Esophagus squamous epithelium (tissue), 5 donors: Measurements from ENCODE around the gene SLU7. TPM values are rescaled to one million over a fixed set of nuclear protein-coding genes. Genes with fewer than 3 reads are reported as not detected.

Source experiments
- DNase-seq: peaks from one replicate; lab custom pipeline; 2025; lab: John Stamatoyannopoulos, UW
- H3K27ac ChIP-seq, 4 donors: fragments of 200-600 bp; sonication (generic); one replicate each; pipeline ENCODE4 v1.5.1; 2016 to 2019; ENCODE audit warnings: mild to moderate bottlenecking in 1 of 4
- H3K27me3 ChIP-seq, 4 donors: fragments of 200-600 bp; sonication (generic); 1 replicate in 3 of 4; 2 replicates in 1 of 4; pipeline versions ENCODE4 v1.5.1 to v1.6.0; 2017 to 2021; ENCODE audit warnings: antibody characterized with exemption in 1 of 4
- H3K36me3 ChIP-seq, 3 donors: fragments of 200-600 bp; sonication (generic); one replicate each; pipeline ENCODE4 v1.5.1; 2016 to 2019
- H3K4me1 ChIP-seq, 3 donors: fragments of 200-600 bp; sonication (generic); one replicate each; pipeline ENCODE4 v1.5.1; 2017 to 2019
- H3K4me3 ChIP-seq, 4 donors: fragments of 200-600 bp; sonication (generic); 1 replicate in 3 of 4; 2 replicates in 1 of 4; pipeline ENCODE4 v1.5.1; 2016 to 2019; ENCODE audit warnings: mild to moderate bottlenecking in 2 of 4, moderate library complexity in 1 of 4
- H3K9me3 ChIP-seq, 3 donors: fragments of 200-600 bp; sonication (generic); one replicate each; pipeline ENCODE4 v1.5.1; 2016 to 2019
- CTCF ChIP-seq, 6 experiments: fragments of 450-650 bp in 4 of 6; fragments of 200-600 bp in 2 of 6; sonication (generic) in 2 of 6; IDR thresholded peaks; one replicate each; pipeline ENCODE4 v1.5.1; 2016 to 2019; ENCODE audit warnings: antibody characterized with exemption in 6 of 6, mild to moderate bottlenecking in 4 of 6, moderate library complexity in 4 of 6
- POLR2A ChIP-seq, 4 donors: fragments of 450-650 bp; IDR thresholded peaks; one replicate each; pipeline ENCODE4 v1.6.1; 2017; ENCODE audit warnings: antibody characterized with exemption in 4 of 4, mild to moderate bottlenecking in 4 of 4, moderate library complexity in 3 of 4
- WGBS, 2 donors: methylation state at CpG; one replicate each; pipeline ENCODE4 v1.1.5; 2018; 5-methylcytosine and 5-hydroxymethylcytosine counted together
- intact Hi-C: fragments of 100-400 bp; cut with DNase I; formaldehyde crosslinking; loops from one replicate; pipeline ENCODE4 v1.15.0; 2022
- total RNA-seq, 4 donors: library from RNA; depleted of rRNA; stranded (reverse); fragments of >200 nt; gene quantifications; one replicate each; pipeline ENCODE4 v1.1.0, GENCODE V29; 2016
- donor health status: DM: yes; HTN: yes; CAD: no.

SLU7 gene
- total RNA-seq, 4 donors from 2014 or later, result 31.9 to 70.2 (median 45.1) TPM

GRCh38 chr5:160461378-160461777 is 42.5 kb upstream of the SLU7 start:
- H3K4me3 ChIP-seq, result no peak overlapping the region
- TF ChIP-seq CTCF (IDR thresholded peaks at IDR 0.05) (no peak), POLR2A (IDR thresholded peaks at IDR 0.05) (no peak)
- 81 to 90% methylated on average over 6 of the region's 6 CpGs for WGBS, 2 donors
- DNase-seq, result no peak
- H3K9me3 ChIP-seq, result no peaks in the 10 kb centered on the region
- H3K27ac ChIP-seq, result no peak overlapping the region
- peaks cover 0 to 4% (median 0%) of the 10 kb centered on the region in 3 donors for H3K4me1 ChIP-seq
- H3K27me3 ChIP-seq, result peaks cover 0 to 4% (median 0%) of the 10 kb centered on the region in 4 donors
- no peaks in the 10 kb centered on the region for H3K36me3 ChIP-seq
- intact Hi-C loops, result no loop called here

- H3K36me3 ChIP-seq, result no peaks in the 10 kb centered on the region
- no peak overlapping the region for H3K27ac ChIP-seq
- intact Hi-C loops, result no loop called here
- peaks cover 0 to 4% (median 0%) of the 10 kb centered on the region in 3 donors for H3K4me1 ChIP-seq
- 81 to 91% methylated on average over 4 of the region's 4 CpGs for WGBS, 2 donors
- no peak overlapping the region for H3K4me3 ChIP-seq
- DNase-seq, result no peak
- peaks cover 0 to 12% (median 0%) of the 10 kb centered on the region in 4 donors for H3K27me3 ChIP-seq
- no peaks in the 10 kb centered on the region for H3K9me3 ChIP-seq
- no peak for TF ChIP-seq POLR2A (IDR thresholded peaks at IDR 0.05)
- TF ChIP-seq CTCF (IDR thresholded peaks at IDR 0.05), result no peak
These were observed 41.6 kb upstream of the SLU7 start for GRCh38 chr5:160460377-160461049.

- no peak overlapping the region for H3K27ac ChIP-seq
- H3K4me1 ChIP-seq, result peaks cover 0 to 4% (median 0%) of the 10 kb centered on the region in 3 donors
- H3K9me3 ChIP-seq, result no peaks in the 10 kb centered on the region
- TF ChIP-seq CTCF (IDR thresholded peaks at IDR 0.05), result no peak
- no peak for TF ChIP-seq POLR2A (IDR thresholded peaks at IDR 0.05)
- intact Hi-C loops, result no loop called here
- no peak overlapping the region for H3K4me3 ChIP-seq
- H3K36me3 ChIP-seq, result no peaks in the 10 kb centered on the region
- peaks cover 0 to 12% (median 0%) of the 10 kb centered on the region in 4 donors for H3K27me3 ChIP-seq
- no peak for DNase-seq
- 61 to 87% methylated on average over 8 of the region's 8 CpGs for WGBS, 2 donors
These were observed 40.2 kb upstream of the SLU7 start for GRCh38 chr5:160458806-160459800.

- WGBS, 2 donors, result 41 to 56% methylated on average over 5 of the region's 5 CpGs
- TF ChIP-seq POLR2A (IDR thresholded peaks at IDR 0.05) (no peak), CTCF (IDR thresholded peaks at IDR 0.05) (no peak)
- Histone ChIP-seq H3K36me3 (no peaks in the 10 kb centered on the region), H3K9me3 (no peaks in the 10 kb centered on the region), H3K27me3 (peaks cover 0 to 12% (median 0%) of the 10 kb centered on the region in 4 donors), H3K4me1 (peaks cover 0 to 4% (median 0%) of the 10 kb centered on the region in 3 donors), H3K27ac (no peak overlapping the region), H3K4me3 (no peak overlapping the region)
- intact Hi-C loops, result no loop called here
- DNase-seq, result no peak
These were observed 38.4 kb upstream of the SLU7 start for GRCh38 chr5:160457252-160457651.
